Endothelial cell of umbilical vein (primary cell): ENCODE data around the gene PNLIPRP2.

Source experiments
- CTCF ChIP-seq, 2 donors: IDR thresholded peaks; 1 replicate in 1 of 2; 2 replicates in 1 of 2; pipeline ENCODE4 v1.5.1; 2011; ENCODE audit warnings: low read length in 2 of 2, mild to moderate bottlenecking in 2 of 2, moderate library complexity in 2 of 2, control low read depth in 1 of 2, inconsistent platforms in 1 of 2, low read depth in 1 of 2; ENCODE audit not compliant: insufficient read depth in 1 of 2; ENCODE audit errors: extremely low read depth in 1 of 2
- FOS ChIP-seq: IDR thresholded peaks from 2 replicates; pipeline ENCODE4 v1.6.1; 2011; ENCODE audit warnings: mild to moderate bottlenecking, low read length, moderate library complexity, borderline replicate concordance; ENCODE audit not compliant: insufficient read depth
- GATA2 ChIP-seq: IDR thresholded peaks from 2 replicates; pipeline ENCODE4 v1.7.0; 2011; ENCODE audit warnings: low read depth, mild to moderate bottlenecking, moderate library complexity, mixed read lengths, low read length; ENCODE audit not compliant: insufficient read length, insufficient read depth
- JUN ChIP-seq: IDR thresholded peaks from 2 replicates; pipeline ENCODE4 v1.6.1; 2011; ENCODE audit warnings: borderline replicate concordance, low read depth; ENCODE audit not compliant: insufficient read length, insufficient read depth
- MAX ChIP-seq: IDR thresholded peaks from 2 replicates; pipeline ENCODE4 v1.6.1; 2011; ENCODE audit not compliant: insufficient read depth, insufficient read length
- POLR2A ChIP-seq: IDR thresholded peaks from 2 replicates; pipeline ENCODE4 v1.6.1; 2012; ENCODE audit warnings: low read depth, mild to moderate bottlenecking, control low read depth, low read length
- POLR2AphosphoS5 ChIP-seq: IDR thresholded peaks from 2 replicates; pipeline ENCODE4 v1.6.1; 2012; ENCODE audit warnings: low read depth, mild to moderate bottlenecking, control low read depth, low read length, moderate library complexity; ENCODE audit not compliant: insufficient read depth

- TF ChIP-seq GATA2 (no peak), CTCF (IDR thresholded peaks at IDR 0.05; ENCODE audit: extremely low read depth in 1 of 2, insufficient read depth in 1 of 2, low read depth in 1 of 2, low read length in 2 of 2) (no peak), POLR2A (no peak), FOS (no peak), MAX (no peak), JUN (no peak), POLR2AphosphoS5 (no peak)
These were observed 34.1 kb downstream of the PNLIPRP2 start for GRCh38 chr10:116654816-116655215.
